Parathyroid adenoma (tissue), 2 donors: ENCODE data around the gene LRRC8C.

Source experiments
- H2AFZ ChIP-seq: fragments of 300-600 bp; sonication (generic); one replicate; pipeline ENCODE4 v1.7.0; 2017; ENCODE audit warnings: antibody characterized with exemption, mild to moderate bottlenecking
- H3K27ac ChIP-seq: fragments of 300-600 bp; sonication (generic); one replicate; pipeline ENCODE4 v1.7.0; 2017
- H3K27me3 ChIP-seq: fragments of 300-600 bp; sonication (generic); one replicate; pipeline ENCODE4 v1.7.0; 2017; ENCODE audit warnings: low read length; ENCODE audit not compliant: control insufficient read depth, insufficient read depth
- H3K36me3 ChIP-seq: fragments of 300-600 bp; sonication (generic); one replicate; pipeline ENCODE4 v1.7.0; 2017; ENCODE audit warnings: low read length; ENCODE audit not compliant: control insufficient read depth, insufficient read depth
- H3K4me1 ChIP-seq: fragments of 300-600 bp; sonication (generic); one replicate; pipeline ENCODE4 v1.7.0; 2017; ENCODE audit warnings: control low read depth
- H3K4me2 ChIP-seq: fragments of 300-600 bp; sonication (generic); one replicate; pipeline ENCODE4 v1.7.0; 2017; ENCODE audit warnings: low read length
- H3K4me3 ChIP-seq: fragments of 300-600 bp; sonication (generic); one replicate; pipeline ENCODE4 v1.7.0; 2017; ENCODE audit warnings: low read depth, low read length
- H3K79me2 ChIP-seq: fragments of 300-600 bp; sonication (generic); one replicate; pipeline ENCODE4 v1.7.0; 2017; ENCODE audit warnings: control low read depth
- H3K9ac ChIP-seq: fragments of 300-600 bp; sonication (generic); one replicate; pipeline ENCODE4 v1.7.0; 2017; ENCODE audit warnings: mild to moderate bottlenecking
- H3K9me3 ChIP-seq: fragments of 300-600 bp; sonication (generic); one replicate; pipeline ENCODE4 v1.7.0; 2017; ENCODE audit warnings: low read length; ENCODE audit not compliant: control insufficient read depth
- CTCF ChIP-seq: fragments of 300-600 bp; sonication (generic); IDR thresholded peaks from one replicate; pipeline ENCODE4 v1.7.0; 2017; ENCODE audit warnings: antibody characterized with exemption, mild to moderate bottlenecking
- donor health status: primary hyperparathyroidism.

The LRRC8C gene

DNA sequence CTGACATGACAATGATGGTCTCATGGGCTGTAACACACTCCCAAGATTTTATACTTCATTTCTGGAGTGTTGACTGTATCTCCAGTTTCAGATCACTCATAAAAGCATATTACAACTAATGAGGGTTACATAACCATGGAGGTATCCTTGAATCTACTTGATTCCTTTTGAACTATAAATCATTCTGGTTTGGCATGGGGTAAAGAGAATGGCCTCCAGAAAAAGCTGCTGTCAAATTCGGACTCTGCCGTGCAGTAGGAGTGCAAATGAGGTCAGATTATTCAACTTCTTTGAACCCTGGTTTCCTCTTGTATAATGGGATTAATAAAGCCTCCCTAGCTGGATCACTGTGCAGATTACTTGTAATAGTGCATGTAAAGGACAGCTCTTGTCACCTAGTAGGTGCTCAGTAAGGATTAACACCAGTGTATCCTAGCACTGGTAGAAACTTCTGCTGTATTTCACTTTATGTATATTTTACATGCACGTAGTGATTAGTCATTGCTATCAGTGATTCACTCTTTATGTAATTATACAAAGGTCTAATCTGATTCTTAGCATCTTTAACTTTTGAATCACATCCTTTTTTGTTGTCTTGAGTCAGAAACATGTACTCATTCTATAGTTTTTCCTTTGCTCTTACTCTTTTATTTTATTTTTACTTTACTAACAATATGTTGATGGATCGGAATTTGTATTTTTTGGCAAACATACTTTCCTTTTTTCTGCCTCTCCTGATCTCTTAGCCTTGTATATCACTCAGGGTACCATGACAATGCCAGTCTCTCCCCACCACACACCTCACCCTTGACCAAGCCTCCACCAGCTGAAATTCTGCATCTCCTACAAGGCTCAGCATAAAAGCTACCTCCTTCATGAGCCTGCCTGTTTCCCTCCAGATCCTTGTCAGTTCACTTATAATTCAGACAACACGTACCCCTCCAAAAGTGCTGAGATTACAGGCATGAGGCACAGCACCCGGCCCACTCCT is 3.2 kb downstream of the LRRC8C start:
- Histone ChIP-seq H3K9ac (no peak overlapping the region), H3K4me1 (no peaks in the 10 kb centered on the region), H3K79me2 (no peaks in the 10 kb centered on the region), H3K9me3 (no peaks in the 10 kb centered on the region), H3K4me3 (no peak overlapping the region), H3K27me3 (no peaks in the 10 kb centered on the region), H3K36me3 (no peaks in the 10 kb centered on the region), H3K4me2 (no peak overlapping the region), H2AFZ (no peak overlapping the region), H3K27ac (no peak overlapping the region)
- TF ChIP-seq CTCF, result no peak

DNA sequence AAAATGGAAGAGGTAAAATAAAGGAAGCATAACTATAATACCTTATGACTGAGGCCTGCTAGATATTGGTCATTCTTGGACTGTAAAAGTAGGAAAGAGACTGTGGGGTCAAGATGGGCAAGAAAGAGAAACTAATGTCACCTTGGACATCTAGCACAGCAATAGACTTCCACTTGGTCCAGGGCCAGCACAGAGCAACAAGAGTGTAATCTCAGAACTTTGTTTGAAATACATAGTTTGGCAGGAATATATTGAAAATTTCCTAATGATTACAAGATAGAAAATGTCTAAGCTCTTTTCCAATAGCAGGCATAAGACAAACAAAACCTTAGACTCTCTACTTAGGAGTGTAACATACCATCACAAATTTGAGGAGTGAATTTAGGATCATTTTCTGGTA is 4.6 kb downstream of the LRRC8C start:
- H3K79me2 ChIP-seq, result no peaks in the 10 kb centered on the region
- H3K9me3 ChIP-seq, result no peaks in the 10 kb centered on the region
- H3K27ac ChIP-seq, result no peak overlapping the region
- H3K4me3 ChIP-seq, result no peak overlapping the region
- H2AFZ ChIP-seq, result no peak overlapping the region
- no peak for TF ChIP-seq CTCF
- no peak overlapping the region for H3K4me2 ChIP-seq
- no peaks in the 10 kb centered on the region for H3K27me3 ChIP-seq
- H3K36me3 ChIP-seq, result no peaks in the 10 kb centered on the region
- H3K4me1 ChIP-seq, result no peaks in the 10 kb centered on the region
- H3K9ac ChIP-seq, result no peak overlapping the region

DNA sequence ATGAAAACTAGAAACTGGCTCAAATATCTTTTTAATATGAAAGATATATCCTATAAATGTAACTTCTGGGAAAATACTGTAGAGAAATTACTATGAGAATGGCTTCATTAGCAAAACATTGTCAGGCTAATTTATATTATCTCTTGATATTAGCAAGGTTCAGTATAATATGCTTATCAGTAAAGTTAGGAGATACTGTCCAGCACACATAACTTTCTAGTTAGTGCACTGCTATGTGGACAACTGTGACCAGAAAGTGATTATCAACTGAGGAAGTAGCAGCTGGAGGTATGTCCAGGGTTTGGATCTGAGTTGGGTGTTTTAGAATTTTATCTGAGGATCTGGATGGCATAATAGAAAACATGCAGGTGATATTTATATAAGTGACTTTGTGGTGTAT is 7.5 kb downstream of the LRRC8C start:
- Histone ChIP-seq H3K9ac (no peak overlapping the region), H3K79me2 (no peaks in the 10 kb centered on the region), H3K4me2 (no peak overlapping the region), H3K27me3 (no peaks in the 10 kb centered on the region), H3K9me3 (no peaks in the 10 kb centered on the region), H3K4me1 (no peaks in the 10 kb centered on the region), H3K36me3 (no peaks in the 10 kb centered on the region), H3K4me3 (no peak overlapping the region), H2AFZ (no peak overlapping the region), H3K27ac (no peak overlapping the region)
- TF ChIP-seq CTCF, result no peak

DNA sequence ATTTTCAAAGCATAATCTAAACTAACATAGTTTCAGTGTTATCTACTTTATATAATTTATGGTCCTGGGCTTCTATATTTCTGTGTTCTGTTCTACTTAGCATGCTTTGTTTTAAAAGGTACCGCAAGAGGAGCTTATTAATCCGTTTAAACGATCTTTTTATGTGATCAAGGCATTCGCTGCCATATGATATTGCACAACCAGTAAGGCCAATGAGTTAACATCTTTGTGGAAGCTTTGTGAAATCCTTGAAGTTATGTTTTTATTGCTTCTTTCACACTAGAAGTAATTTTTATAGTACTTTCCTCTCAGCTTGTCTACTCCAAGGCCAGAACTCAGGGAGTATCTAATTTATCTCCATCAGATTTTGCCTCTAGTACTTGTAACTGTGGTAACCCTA is 8.9 kb downstream of the LRRC8C start:
- no peak for TF ChIP-seq CTCF

GRCh38 chr1:89643577-89643976 is 10.7 kb downstream of the LRRC8C start:
- Histone ChIP-seq H3K27ac (no peak overlapping the region), H3K4me3 (no peak overlapping the region), H3K4me1 (no peaks in the 10 kb centered on the region), H3K4me2 (no peak overlapping the region), H3K9ac (no peak overlapping the region), H2AFZ (no peak overlapping the region), H3K9me3 (no peaks in the 10 kb centered on the region), H3K36me3 (no peaks in the 10 kb centered on the region), H3K79me2 (no peaks in the 10 kb centered on the region), H3K27me3 (no peaks in the 10 kb centered on the region)
- TF ChIP-seq CTCF, result no peak

More for the DNA sequence above, 8.9 kb downstream of the LRRC8C start:
- H3K9ac ChIP-seq, result no peak overlapping the region
- no peaks in the 10 kb centered on the region for H3K4me1 ChIP-seq
- H2AFZ ChIP-seq, result no peak overlapping the region
- H3K9me3 ChIP-seq, result no peaks in the 10 kb centered on the region
- H3K27ac ChIP-seq, result no peak overlapping the region
- H3K4me3 ChIP-seq, result no peak overlapping the region
- H3K27me3 ChIP-seq, result no peaks in the 10 kb centered on the region
- H3K4me2 ChIP-seq, result no peak overlapping the region
- no peaks in the 10 kb centered on the region for H3K79me2 ChIP-seq
- H3K36me3 ChIP-seq, result no peaks in the 10 kb centered on the region
